Measurements from ENCODE around the gene TMEM232. TPM values are rescaled to one million over a fixed set of nuclear protein-coding genes. Genes with fewer than 3 reads are reported as not detected.

TMEM232 gene
- total and polyA plus RNA-seq, 2 experiments from 2014 or later: 1.3 to 1.9 TPM

DNA sequence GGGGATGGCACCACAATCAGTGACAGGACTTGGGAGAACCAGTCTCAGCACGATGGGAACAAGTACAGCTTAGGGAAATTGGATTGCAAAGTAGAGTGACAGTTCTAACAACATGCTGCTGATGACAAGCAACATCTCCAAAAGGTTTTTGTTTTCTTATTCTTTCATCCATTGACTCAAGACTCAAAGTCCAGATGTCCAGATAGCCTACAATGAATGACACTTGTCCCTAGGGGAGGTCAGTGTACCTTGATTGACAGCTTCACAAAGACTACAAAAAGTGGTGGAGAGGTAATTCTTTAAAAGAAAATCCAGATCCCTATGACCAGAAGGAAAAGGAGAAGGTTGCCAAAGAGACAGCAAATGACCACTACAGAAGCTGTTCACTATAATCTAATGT is 323.9 kb downstream of the TMEM232 start (continued):
- TF ChIP-seq, protein P1, sequence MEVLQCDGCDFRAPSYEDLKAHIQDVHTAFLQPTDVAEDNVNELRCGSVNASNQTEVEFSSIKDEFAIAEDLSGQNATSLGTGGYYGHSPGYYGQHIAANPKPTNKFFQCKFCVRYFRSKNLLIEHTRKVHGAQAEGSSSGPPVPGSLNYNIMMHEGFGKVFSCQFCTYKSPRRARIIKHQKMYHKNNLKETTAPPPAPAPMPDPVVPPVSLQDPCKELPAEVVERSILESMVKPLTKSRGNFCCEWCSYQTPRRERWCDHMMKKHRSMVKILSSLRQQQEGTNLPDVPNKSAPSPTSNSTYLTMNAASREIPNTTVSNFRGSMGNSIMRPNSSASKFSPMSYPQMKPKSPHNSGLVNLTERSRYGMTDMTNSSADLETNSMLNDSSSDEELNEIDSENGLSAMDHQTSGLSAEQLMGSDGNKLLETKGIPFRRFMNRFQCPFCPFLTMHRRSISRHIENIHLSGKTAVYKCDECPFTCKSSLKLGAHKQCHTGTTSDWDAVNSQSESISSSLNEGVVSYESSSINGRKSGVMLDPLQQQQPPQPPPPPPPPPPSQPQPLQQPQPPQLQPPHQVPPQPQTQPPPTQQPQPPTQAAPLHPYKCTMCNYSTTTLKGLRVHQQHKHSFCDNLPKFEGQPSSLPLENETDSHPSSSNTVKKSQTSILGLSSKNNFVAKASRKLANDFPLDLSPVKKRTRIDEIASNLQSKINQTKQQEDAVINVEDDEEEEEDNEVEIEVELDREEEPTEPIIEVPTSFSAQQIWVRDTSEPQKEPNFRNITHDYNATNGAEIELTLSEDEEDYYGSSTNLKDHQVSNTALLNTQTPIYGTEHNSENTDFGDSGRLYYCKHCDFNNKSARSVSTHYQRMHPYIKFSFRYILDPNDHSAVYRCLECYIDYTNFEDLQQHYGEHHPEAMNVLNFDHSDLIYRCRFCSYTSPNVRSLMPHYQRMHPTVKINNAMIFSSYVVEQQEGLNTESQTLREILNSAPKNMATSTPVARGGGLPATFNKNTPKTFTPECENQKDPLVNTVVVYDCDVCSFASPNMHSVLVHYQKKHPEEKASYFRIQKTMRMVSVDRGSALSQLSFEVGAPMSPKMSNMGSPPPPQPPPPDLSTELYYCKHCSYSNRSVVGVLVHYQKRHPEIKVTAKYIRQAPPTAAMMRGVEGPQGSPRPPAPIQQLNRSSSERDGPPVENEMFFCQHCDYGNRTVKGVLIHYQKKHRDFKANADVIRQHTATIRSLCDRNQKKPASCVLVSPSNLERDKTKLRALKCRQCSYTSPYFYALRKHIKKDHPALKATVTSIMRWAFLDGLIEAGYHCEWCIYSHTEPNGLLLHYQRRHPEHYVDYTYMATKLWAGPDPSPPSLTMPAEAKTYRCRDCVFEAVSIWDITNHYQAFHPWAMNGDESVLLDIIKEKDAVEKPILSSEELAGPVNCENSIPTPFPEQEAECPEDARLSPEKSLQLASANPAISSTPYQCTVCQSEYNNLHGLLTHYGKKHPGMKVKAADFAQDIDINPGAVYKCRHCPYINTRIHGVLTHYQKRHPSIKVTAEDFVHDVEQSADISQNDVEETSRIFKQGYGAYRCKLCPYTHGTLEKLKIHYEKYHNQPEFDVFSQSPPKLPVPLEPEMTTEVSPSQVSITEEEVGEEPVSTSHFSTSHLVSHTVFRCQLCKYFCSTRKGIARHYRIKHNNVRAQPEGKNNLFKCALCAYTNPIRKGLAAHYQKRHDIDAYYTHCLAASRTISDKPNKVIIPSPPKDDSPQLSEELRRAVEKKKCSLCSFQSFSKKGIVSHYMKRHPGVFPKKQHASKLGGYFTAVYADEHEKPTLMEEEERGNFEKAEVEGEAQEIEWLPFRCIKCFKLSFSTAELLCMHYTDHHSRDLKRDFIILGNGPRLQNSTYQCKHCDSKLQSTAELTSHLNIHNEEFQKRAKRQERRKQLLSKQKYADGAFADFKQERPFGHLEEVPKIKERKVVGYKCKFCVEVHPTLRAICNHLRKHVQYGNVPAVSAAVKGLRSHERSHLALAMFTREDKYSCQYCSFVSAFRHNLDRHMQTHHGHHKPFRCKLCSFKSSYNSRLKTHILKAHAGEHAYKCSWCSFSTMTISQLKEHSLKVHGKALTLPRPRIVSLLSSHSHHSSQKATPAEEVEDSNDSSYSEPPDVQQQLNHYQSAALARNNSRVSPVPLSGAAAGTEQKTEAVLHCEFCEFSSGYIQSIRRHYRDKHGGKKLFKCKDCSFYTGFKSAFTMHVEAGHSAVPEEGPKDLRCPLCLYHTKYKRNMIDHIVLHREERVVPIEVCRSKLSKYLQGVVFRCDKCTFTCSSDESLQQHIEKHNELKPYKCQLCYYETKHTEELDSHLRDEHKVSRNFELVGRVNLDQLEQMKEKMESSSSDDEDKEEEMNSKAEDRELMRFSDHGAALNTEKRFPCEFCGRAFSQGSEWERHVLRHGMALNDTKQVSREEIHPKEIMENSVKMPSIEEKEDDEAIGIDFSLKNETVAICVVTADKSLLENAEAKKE (CRISPR knock-in tag; IDR thresholded peaks at IDR 0.05): no peak
- TF ChIP-seq JUNB (IDR thresholded peaks at IDR 0.05; ENCODE audit: unreplicated experiment): no peak
- TF ChIP-seq POLR2AphosphoS5 (IDR thresholded peaks at IDR 0.05; ENCODE audit: low read depth): no peak
- TF ChIP-seq EZH2 (IDR thresholded peaks at IDR 0.05; ENCODE audit: low read depth, unreplicated experiment): no peak
- TF ChIP-seq, protein P2, sequence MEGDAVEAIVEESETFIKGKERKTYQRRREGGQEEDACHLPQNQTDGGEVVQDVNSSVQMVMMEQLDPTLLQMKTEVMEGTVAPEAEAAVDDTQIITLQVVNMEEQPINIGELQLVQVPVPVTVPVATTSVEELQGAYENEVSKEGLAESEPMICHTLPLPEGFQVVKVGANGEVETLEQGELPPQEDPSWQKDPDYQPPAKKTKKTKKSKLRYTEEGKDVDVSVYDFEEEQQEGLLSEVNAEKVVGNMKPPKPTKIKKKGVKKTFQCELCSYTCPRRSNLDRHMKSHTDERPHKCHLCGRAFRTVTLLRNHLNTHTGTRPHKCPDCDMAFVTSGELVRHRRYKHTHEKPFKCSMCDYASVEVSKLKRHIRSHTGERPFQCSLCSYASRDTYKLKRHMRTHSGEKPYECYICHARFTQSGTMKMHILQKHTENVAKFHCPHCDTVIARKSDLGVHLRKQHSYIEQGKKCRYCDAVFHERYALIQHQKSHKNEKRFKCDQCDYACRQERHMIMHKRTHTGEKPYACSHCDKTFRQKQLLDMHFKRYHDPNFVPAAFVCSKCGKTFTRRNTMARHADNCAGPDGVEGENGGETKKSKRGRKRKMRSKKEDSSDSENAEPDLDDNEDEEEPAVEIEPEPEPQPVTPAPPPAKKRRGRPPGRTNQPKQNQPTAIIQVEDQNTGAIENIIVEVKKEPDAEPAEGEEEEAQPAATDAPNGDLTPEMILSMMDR (conservative IDR thresholded peaks at IDR 0.05; ENCODE audit: low read depth in 2 of 2): no peak
- no peak for TF ChIP-seq EZH2phosphoT487 (IDR thresholded peaks at IDR 0.05; ENCODE audit: unreplicated experiment)
- TF ChIP-seq STAT1 (IDR thresholded peaks at IDR 0.05; ENCODE audit: unreplicated experiment): no peak

DNA sequence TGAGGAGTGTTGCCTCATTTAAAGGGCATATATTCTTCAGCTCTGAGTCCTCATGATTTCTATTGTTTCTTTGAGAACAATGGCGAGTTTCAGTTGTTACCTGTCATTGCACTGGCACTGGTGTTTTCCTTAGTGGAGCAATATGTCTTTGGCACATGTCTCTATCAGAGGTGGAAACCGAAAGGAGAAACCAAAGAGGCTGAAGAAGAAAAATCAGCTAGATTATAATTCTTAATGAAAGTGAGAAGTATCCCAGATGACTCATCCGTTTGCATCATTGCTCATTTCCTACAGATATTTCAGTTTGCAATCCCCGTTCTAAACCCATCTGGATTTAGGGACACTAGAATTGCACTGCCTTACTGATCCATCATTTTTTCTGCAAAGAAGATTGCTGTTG is 324.6 kb downstream of the TMEM232 start:
- H3K4me3 ChIP-seq: no peak overlapping the region
- no peaks in the 10 kb centered on the region for H3F3A ChIP-seq (replicated peaks; ENCODE audit: low read depth)
- Mint-ChIP-seq H3K9me3 (no peaks in the 10 kb centered on the region), H3K27ac (no peak overlapping the region), H3K4me3 (no peak overlapping the region), H3K36me3 (ENCODE audit: low read depth) (no peaks in the 10 kb centered on the region), H3K27me3 (ENCODE audit: insufficient read depth, low read depth, poor library complexity) (no peaks in the 10 kb centered on the region), H3K4me1 (no peaks in the 10 kb centered on the region)
- no peak overlapping the region for H3K4me2 ChIP-seq
- H3K27ac ChIP-seq (ENCODE audit: low read depth): no peak overlapping the region
- no peaks in the 10 kb centered on the region for H3K79me2 ChIP-seq (replicated peaks; ENCODE audit: insufficient read depth)
- no peak for TF ChIP-seq POLR2AphosphoS5 (IDR thresholded peaks at IDR 0.05; ENCODE audit: low read depth)
- TF ChIP-seq EZH2phosphoT487 (IDR thresholded peaks at IDR 0.05; ENCODE audit: unreplicated experiment): no peak
- TF ChIP-seq NANOG (IDR thresholded peaks at IDR 0.05; ENCODE audit: borderline replicate concordance): no peak
- TF ChIP-seq, protein P3, sequence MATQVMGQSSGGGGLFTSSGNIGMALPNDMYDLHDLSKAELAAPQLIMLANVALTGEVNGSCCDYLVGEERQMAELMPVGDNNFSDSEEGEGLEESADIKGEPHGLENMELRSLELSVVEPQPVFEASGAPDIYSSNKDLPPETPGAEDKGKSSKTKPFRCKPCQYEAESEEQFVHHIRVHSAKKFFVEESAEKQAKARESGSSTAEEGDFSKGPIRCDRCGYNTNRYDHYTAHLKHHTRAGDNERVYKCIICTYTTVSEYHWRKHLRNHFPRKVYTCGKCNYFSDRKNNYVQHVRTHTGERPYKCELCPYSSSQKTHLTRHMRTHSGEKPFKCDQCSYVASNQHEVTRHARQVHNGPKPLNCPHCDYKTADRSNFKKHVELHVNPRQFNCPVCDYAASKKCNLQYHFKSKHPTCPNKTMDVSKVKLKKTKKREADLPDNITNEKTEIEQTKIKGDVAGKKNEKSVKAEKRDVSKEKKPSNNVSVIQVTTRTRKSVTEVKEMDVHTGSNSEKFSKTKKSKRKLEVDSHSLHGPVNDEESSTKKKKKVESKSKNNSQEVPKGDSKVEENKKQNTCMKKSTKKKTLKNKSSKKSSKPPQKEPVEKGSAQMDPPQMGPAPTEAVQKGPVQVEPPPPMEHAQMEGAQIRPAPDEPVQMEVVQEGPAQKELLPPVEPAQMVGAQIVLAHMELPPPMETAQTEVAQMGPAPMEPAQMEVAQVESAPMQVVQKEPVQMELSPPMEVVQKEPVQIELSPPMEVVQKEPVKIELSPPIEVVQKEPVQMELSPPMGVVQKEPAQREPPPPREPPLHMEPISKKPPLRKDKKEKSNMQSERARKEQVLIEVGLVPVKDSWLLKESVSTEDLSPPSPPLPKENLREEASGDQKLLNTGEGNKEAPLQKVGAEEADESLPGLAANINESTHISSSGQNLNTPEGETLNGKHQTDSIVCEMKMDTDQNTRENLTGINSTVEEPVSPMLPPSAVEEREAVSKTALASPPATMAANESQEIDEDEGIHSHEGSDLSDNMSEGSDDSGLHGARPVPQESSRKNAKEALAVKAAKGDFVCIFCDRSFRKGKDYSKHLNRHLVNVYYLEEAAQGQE (IDR thresholded peaks at IDR 0.05; ENCODE audit: unreplicated experiment): no peak
- TF ChIP-seq, protein P2 (conservative IDR thresholded peaks at IDR 0.05; ENCODE audit: low read depth in 2 of 2): no peak
- no peak for TF ChIP-seq ZNF114 (CRISPR knock-in tag; IDR thresholded peaks at IDR 0.05)
- H4K20me1 ChIP-seq (replicated peaks; ENCODE audit: insufficient read depth): no peaks in the 10 kb centered on the region
- DNase-seq (ENCODE audit: low spot score) (no peak), ATAC-seq (no peak)
- H2AFZ ChIP-seq: no peak overlapping the region
- no peaks in the 10 kb centered on the region for H3K27me3 ChIP-seq (ENCODE audit: insufficient read depth)
- no peaks in the 10 kb centered on the region for H3K4me1 ChIP-seq (ENCODE audit: insufficient read depth)
- no peaks in the 10 kb centered on the region for H3K36me3 ChIP-seq (ENCODE audit: insufficient read depth)
- H3K9me2 ChIP-seq (ENCODE audit: insufficient read depth): no peaks in the 10 kb centered on the region
